Activated CD8-positive, alpha-beta T cell treated with anti-CD3 and anti-CD28 coated beads for 36 hours (primary cell): ENCODE results near the gene IDH2. TPM values are rescaled to one million over a fixed set of nuclear protein-coding genes. Genes with fewer than 3 reads are reported as not detected.
A peak's percentile ranks its signal among the peaks of the same experiment; 100 is the strongest.
"Not testable (repeated sequence)": the region's sequence is repeated elsewhere in the genome, so short reads cannot be mapped to it uniquely, and the experiment has no call there.

Experiments
- ATAC-seq: fragments of 200-7000 bp; cut with Tn5 transposase; one replicate; pipeline ENCODE4 v1.10.0; 2021; ENCODE audit warnings: mild to moderate bottlenecking, moderate library complexity
- CTCF ChIA-PET: fragments of 350-600 bp; sonication (Branson Sonifier 250); formaldehyde crosslinking; loops from one replicate; lab custom pipeline; 2021; ENCODE audit warnings: antibody characterized with exemption; lab: Charles Lee
- POLR2A ChIA-PET: fragments of 350-600 bp; sonication (Branson Sonifier 250); formaldehyde crosslinking; loops from one replicate; lab custom pipeline; 2021; ENCODE audit warnings: antibody characterized with exemption; lab: Charles Lee
- DNase-seq: peaks from one replicate; pipeline ENCODE4 v3.0.0-alpha.2; 2020
- H3K27ac Mint-ChIP-seq: one replicate; pipeline ENCODE4 v1.8.0; 2021; ENCODE audit warnings: mild to moderate bottlenecking, mixed read lengths
- H3K27me3 Mint-ChIP-seq: one replicate; pipeline ENCODE4 v1.8.0; 2021; ENCODE audit warnings: mixed read lengths
- H3K36me3 Mint-ChIP-seq: one replicate; pipeline ENCODE4 v1.8.0; 2021; ENCODE audit warnings: low read depth, mixed read lengths
- H3K4me1 Mint-ChIP-seq: one replicate; pipeline ENCODE4 v1.8.0; 2021; ENCODE audit warnings: low read depth, mixed read lengths
- H3K4me3 Mint-ChIP-seq: one replicate; pipeline ENCODE4 v1.8.0; 2021; ENCODE audit warnings: mild to moderate bottlenecking, moderate library complexity, mixed read lengths
- H3K9me3 Mint-ChIP-seq: one replicate; pipeline ENCODE4 v1.8.0; 2021; ENCODE audit warnings: mixed read lengths
- intact Hi-C: fragments of 100-400 bp; cut with micrococcal nuclease; formaldehyde crosslinking; loops from one replicate; pipeline ENCODE4 v1.10.0; 2022
- total RNA-seq, 2 experiments: library from RNA; stranded (reverse); gene quantifications; one replicate each; pipeline ENCODE4 v1.2.3, GENCODE V29; 2021
- TF ChIP-seq, protein P1 (sequence below): fragments of 200-600 bp; IDR thresholded peaks from one replicate; pipeline ENCODE4 v1.8.0; 2022; ENCODE audit warnings: antibody characterized with exemption, mild to moderate bottlenecking

The IDH2 gene
- total RNA-seq, result 100 to 1,000 TPM; 171 to 180 TPM

DNA sequence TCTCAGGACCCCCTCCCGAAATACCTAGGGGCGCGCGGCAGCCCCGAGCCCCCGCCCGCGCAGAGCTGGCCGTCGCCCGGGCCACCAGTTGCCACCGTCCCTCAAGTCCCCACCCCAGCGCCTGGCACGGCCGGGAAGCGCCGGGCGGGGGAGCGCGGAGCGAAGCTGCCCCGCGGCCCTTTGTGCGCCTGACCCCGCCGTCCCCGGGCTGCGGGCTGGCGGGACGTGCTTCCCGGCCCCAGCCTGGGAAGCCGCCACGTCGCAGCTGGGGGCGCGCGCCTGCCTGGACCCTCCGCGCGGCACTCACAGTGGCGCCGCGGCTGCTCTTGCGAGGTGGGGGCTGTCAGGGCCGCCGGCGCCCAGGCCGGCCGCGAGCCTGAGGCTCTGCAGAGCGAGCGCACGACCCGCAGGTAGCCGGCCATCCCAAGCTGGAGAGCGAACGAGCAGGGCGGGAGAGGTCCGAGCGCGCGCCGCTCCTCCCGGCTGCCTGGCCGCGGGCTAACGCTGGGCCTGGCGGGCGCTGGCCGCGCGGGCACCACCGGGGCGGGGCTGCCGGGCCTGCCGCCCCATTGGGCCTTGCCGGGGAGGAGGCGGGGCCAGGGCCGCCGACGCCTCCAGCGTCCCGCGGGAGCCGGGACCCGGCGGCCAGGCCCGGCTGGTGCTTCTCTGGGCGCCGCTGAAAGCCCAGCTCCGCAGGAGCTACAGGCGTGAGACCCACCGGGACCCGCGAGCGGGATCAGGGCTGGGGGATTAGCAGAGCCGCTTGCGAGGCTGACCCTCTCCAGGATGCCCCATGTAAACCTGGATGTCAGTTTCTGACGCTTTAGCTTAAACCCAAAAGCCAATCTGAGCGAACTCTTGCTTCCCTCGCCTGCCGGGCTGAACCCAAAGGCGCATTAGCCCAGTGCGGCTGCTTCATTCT is at the start of gene IDH2:
Gene IDH2 (minus strand): TSS at position 500 of the 922 bp plus-strand sequence. CDS start 78 bp downstream, at position 422.
- POLR2A ChIA-PET, result interaction anchor here (0.8 to 2.5 kb wide), 7 partner anchors 17 to 210 kb away, joined by 3 to 7 read pairs (median 5); partner anchors contain the start of genes AP3S2, CIB1 and GDPGP1
- Mint-ChIP-seq H3K4me3 (peak within 1 kb of the TSS; percentile 91), H3K36me3 (peaks cover 25% of the 10 kb centered on the region), H3K27ac (peak within 1 kb of the TSS; percentile 96), H3K27me3 (no peaks in the 10 kb centered on the region), H3K4me1 (peaks cover 46% of the 10 kb centered on the region), H3K9me3 (no peaks in the 10 kb centered on the region)
- peak; percentile 66 for DNase-seq
- intact Hi-C loops, result no loop called here
- CTCF ChIA-PET, result interaction anchor here (1.0 to 2.5 kb wide), 5 partner anchors 16 to 204 kb away, joined by 3 to 7 read pairs (median 3); no protein-coding TSS in a partner anchor
- TF ChIP-seq, protein P1, sequence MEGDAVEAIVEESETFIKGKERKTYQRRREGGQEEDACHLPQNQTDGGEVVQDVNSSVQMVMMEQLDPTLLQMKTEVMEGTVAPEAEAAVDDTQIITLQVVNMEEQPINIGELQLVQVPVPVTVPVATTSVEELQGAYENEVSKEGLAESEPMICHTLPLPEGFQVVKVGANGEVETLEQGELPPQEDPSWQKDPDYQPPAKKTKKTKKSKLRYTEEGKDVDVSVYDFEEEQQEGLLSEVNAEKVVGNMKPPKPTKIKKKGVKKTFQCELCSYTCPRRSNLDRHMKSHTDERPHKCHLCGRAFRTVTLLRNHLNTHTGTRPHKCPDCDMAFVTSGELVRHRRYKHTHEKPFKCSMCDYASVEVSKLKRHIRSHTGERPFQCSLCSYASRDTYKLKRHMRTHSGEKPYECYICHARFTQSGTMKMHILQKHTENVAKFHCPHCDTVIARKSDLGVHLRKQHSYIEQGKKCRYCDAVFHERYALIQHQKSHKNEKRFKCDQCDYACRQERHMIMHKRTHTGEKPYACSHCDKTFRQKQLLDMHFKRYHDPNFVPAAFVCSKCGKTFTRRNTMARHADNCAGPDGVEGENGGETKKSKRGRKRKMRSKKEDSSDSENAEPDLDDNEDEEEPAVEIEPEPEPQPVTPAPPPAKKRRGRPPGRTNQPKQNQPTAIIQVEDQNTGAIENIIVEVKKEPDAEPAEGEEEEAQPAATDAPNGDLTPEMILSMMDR, result no peak
- peak; percentile 76 for ATAC-seq

GRCh38 chr15:90150551-90150950 is 48.3 kb upstream of the IDH2 start:
- CTCF ChIA-PET, result interaction anchor here (1.1 to 1.8 kb wide), 2 partner anchors 7 to 71 kb away, joined by 3 to 7 read pairs; no protein-coding TSS in a partner anchor
- POLR2A ChIA-PET, H3K27ac Mint-ChIP-seq, H3K4me1 Mint-ChIP-seq, H3K36me3 Mint-ChIP-seq, intact Hi-C loops, H3K4me3 Mint-ChIP-seq, H3K27me3 Mint-ChIP-seq, DNase-seq, H3K9me3 Mint-ChIP-seq, ATAC-seq: not testable (repeated sequence)

GRCh38 chr15:90149609-90150340 is 47.5 kb upstream of the IDH2 start:
- Mint-ChIP-seq H3K27ac (no peak overlapping the region), H3K36me3 (no peaks in the 10 kb centered on the region), H3K9me3 (no peaks in the 10 kb centered on the region), H3K4me1 (peaks cover 6% of the 10 kb centered on the region), H3K4me3 (no peak overlapping the region), H3K27me3 (no peaks in the 10 kb centered on the region)
- ATAC-seq (no peak), DNase-seq (no peak)
- TF ChIP-seq, protein P1, result no peak
- ChIA-PET POLR2A (no interaction called here), CTCF (interaction anchor here (1.8 kb wide), 1 partner anchor 72 kb away, joined by 7 read pairs; no protein-coding TSS in a partner anchor)
- intact Hi-C loops, result no loop called here

DNA sequence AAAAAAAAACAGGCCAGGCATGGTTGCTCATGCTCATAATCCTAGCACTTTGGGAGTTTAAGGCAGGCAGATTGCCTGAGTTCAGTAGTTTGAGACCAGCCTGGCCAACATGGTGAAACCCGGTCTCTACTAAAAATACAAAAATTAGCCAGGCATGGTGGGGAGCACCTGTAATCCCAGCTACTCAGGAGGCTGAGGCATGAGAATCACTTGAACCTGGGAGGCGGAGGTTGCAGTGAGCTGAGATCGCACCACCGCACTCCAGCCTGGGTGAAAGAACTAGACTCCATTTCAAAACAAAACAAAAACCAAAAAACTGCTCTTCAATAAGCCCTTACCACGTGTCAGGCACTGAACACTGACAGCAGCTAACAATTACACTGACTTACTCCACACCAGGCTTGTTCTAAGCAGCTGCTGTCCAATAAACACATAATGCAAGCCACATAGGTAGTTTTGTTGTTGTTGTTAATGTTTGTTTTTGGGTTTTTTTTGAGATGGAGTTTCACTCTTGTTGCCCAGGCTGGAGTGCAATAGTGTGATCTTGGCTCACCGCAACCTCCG is 44.0 kb upstream of the IDH2 start:
- DNase-seq, intact Hi-C loops, H3K27me3 Mint-ChIP-seq, H3K4me3 Mint-ChIP-seq, H3K27ac Mint-ChIP-seq, H3K36me3 Mint-ChIP-seq, ATAC-seq, POLR2A ChIA-PET, H3K9me3 Mint-ChIP-seq: not testable (repeated sequence)
- peaks cover 20% of the 10 kb centered on the region for H3K4me1 Mint-ChIP-seq
- CTCF ChIA-PET, result interaction anchor here (1.1 to 1.4 kb wide), 4 partner anchors 31 to 87 kb away, joined by 3 to 4 read pairs (median 3); partner anchors contain the start of genes CIB1 and GDPGP1

- Mint-ChIP-seq H3K9me3 (no peaks in the 10 kb centered on the region), H3K4me3 (no peak overlapping the region), H3K36me3 (no peaks in the 10 kb centered on the region), H3K4me1 (peaks cover 20% of the 10 kb centered on the region), H3K27ac (no peak overlapping the region), H3K27me3 (no peaks in the 10 kb centered on the region)
- DNase-seq (no peak), ATAC-seq (no peak)
- ChIA-PET CTCF (interaction anchor here (1.1 to 3.6 kb wide), 4 partner anchors 30 to 72 kb away, joined by 3 to 15 read pairs (median 3); no protein-coding TSS in a partner anchor), POLR2A (no interaction called here)
- intact Hi-C loops, result no loop called here
- TF ChIP-seq, protein P1, result no peak
Observed at GRCh38 chr15:90145761-90146160, 43.5 kb upstream of the IDH2 start.
